ENCODE measurements around the gene PDCD4. TPM values are rescaled to one million over a fixed set of nuclear protein-coding genes. Genes with fewer than 3 reads are reported as not detected.

The PDCD4 gene
- polyA plus RNA-seq, 1 of the 3 experiments (the other 2 are of a cell fraction) = 23.3 TPM

DNA sequence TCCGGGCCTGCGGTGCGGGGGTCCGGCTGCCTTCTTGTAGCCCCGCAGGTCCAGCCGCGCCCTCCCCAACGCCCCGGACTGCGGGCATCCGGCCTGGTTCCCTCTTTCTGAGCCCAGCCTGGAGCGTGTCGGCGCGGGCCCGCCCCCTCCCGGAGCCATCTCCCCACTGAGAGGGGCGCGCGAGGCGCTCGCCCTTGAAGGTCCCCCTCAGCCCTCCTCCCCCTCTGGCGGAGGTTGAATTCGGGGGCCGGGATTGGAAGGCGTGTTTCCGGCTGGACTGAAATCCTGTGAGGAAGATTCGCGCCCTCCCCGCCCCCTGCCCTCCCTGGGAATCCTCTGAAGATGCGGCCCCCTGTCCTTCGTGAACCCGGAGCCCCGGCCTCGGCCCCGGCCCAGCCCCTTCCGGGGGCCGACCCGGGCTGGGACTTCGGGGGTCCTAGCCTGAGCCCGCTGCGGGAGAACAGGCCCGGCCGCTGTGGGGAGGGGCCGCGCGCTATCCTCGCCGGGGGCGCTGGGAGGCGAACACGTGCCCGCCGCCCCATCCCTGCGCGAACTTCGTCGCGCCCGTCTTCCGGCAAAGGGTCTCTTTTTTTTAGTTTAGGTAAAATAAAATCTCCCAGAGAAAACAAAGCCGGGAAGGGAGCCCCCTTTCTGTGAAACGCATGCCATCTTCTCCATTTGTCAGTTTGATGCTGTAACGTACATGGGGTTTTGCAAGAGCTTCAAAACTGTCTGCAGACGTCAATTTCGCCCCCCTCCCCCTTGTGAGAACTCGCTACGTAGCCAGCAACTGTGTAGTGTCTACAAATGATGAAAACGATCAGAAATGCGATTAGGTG is 636 bp downstream of the PDCD4 start (continued):
- peak; percentile 10; the same call in 1 of the 2 replicates for TF ChIP-seq TEAD4 (IDR thresholded peaks at IDR 0.05; ENCODE audit: borderline replicate concordance, insufficient read depth)
- TF ChIP-seq ELF1 (IDR thresholded peaks at IDR 0.05) = no peak
- TF ChIP-seq, protein P1, sequence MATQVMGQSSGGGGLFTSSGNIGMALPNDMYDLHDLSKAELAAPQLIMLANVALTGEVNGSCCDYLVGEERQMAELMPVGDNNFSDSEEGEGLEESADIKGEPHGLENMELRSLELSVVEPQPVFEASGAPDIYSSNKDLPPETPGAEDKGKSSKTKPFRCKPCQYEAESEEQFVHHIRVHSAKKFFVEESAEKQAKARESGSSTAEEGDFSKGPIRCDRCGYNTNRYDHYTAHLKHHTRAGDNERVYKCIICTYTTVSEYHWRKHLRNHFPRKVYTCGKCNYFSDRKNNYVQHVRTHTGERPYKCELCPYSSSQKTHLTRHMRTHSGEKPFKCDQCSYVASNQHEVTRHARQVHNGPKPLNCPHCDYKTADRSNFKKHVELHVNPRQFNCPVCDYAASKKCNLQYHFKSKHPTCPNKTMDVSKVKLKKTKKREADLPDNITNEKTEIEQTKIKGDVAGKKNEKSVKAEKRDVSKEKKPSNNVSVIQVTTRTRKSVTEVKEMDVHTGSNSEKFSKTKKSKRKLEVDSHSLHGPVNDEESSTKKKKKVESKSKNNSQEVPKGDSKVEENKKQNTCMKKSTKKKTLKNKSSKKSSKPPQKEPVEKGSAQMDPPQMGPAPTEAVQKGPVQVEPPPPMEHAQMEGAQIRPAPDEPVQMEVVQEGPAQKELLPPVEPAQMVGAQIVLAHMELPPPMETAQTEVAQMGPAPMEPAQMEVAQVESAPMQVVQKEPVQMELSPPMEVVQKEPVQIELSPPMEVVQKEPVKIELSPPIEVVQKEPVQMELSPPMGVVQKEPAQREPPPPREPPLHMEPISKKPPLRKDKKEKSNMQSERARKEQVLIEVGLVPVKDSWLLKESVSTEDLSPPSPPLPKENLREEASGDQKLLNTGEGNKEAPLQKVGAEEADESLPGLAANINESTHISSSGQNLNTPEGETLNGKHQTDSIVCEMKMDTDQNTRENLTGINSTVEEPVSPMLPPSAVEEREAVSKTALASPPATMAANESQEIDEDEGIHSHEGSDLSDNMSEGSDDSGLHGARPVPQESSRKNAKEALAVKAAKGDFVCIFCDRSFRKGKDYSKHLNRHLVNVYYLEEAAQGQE (IDR thresholded peaks at IDR 0.05; ENCODE audit: low read depth, low read length) = no peak
- TF ChIP-seq MXI1 (IDR thresholded peaks at IDR 0.05; ENCODE audit: low read depth, low read length) = peak; percentile 94

DNA sequence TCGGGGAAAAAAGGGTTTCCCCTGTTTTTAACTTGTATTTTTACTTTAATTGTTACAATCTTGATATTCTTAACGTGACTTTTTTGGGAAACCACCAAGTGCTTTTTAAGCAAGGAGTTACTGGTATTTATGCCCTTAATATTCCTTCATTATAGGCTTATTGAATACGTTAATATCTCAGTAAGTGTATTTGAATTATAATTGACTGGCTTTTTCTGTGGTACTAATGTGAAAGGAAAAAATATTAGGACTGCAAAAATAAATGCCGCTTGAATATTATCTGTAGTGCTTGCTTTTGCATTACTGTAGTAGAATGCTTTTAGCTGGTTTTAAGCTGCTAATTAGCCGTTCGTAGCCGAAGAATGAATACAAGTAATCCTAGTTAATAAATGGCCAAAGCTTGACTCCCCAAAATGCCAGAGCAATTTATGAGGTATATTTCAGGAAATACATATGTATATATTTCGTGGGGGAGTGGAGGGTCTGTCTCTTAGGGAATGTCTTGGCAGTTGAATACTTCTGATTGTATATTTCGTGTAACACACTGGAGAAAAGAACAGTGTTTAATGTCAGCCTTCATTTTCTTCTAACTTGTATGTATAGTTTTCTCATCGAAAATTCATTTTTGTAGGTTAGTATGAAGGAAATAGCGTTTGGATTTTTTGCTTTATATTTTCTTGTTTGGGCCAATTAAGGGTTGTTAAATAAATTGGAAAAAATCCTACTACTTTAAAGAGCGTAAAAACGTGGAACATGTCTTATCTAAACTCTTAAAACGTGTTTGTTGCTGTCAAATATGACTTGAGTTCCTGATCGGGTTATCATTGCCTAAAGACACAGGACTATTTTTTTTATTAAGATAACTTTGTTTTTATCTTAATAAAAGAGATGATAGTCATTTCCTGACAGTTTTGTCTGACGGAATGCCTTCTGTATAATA is 1.5 kb downstream of the PDCD4 start:
- WGBS (ENCODE audit: low lambda C conversion rate) = 5% methylated on average over 16 of the region's 16 CpGs
- CTCF ChIA-PET = interaction anchor here (0.5 to 1.4 kb wide), 11 partner anchors 14 to 263 kb away, joined by 3 to 5 read pairs (median 3); no protein-coding TSS in a partner anchor

More for the DNA sequence above, 1.5 kb downstream of the PDCD4 start:
- Histone ChIP-seq H3K4me2 (peak overlapping the region; percentile 86), H3K27me3 (ENCODE audit: insufficient read depth) (no peaks in the 10 kb centered on the region), H3K36me3 (replicated peaks in 1 of 2; ENCODE audit: control insufficient read depth in 1 of 2, insufficient read depth in 2 of 2, low read length in 1 of 2) (peaks cover 14 to 23% of the 10 kb centered on the region in 2 experiments), H3K4me1 (ENCODE audit: control insufficient read depth in 1 of 2, insufficient read depth in 2 of 2, low read depth in 1 of 2, low read length in 1 of 2) (peaks cover 0 to 27% of the 10 kb centered on the region in 2 experiments; a peak in 2 of 4 replicates), H3F3A (replicated peaks; ENCODE audit: insufficient read depth) (peaks cover 3% of the 10 kb centered on the region), H3K27ac (ENCODE audit: low read depth in 2 of 2, low read length in 1 of 2) (peak overlapping the region; percentile 88 to 97), H3K9ac (peak overlapping the region; percentile 88), H3K9me2 (no peaks in the 10 kb centered on the region), H4K20me1 (ENCODE audit: insufficient read depth) (peaks cover 13% of the 10 kb centered on the region; the same call in 1 of the 2 replicates), H3K9me3 (no peaks in the 10 kb centered on the region), H2AFZ (ENCODE audit: low read depth) (peak overlapping the region; percentile 61; the same call in 1 of the 2 replicates), H3K4me3 (ENCODE audit: low read depth in 2 of 2, low read length in 1 of 2) (peak overlapping the region; percentile 74 to 91), H3K79me2 (ENCODE audit: insufficient read depth) (peaks cover 36% of the 10 kb centered on the region)
- no peak for TF ChIP-seq TCF12 (IDR thresholded peaks at IDR 0.05)
- TF ChIP-seq, protein P1 (IDR thresholded peaks at IDR 0.05; ENCODE audit: low read depth, low read length) = no peak
- TF ChIP-seq FOXM1 (IDR thresholded peaks at IDR 0.05; ENCODE audit: low read depth) = no peak
- TF ChIP-seq ELF1 (IDR thresholded peaks at IDR 0.05) = no peak
- TF ChIP-seq SMC3 (IDR thresholded peaks at IDR 0.05; ENCODE audit: low read depth, low read length) = no peak
- TF ChIP-seq GATA2 (CRISPR knock-in tag; IDR thresholded peaks at IDR 0.05) = no peak
- TF ChIP-seq FOXJ3 (CRISPR knock-in tag; IDR thresholded peaks at IDR 0.05) = no peak
- TF ChIP-seq RXRA (IDR thresholded peaks at IDR 0.05; ENCODE audit: borderline replicate concordance, low read depth) = no peak
- no peak for TF ChIP-seq FOSL2 (IDR thresholded peaks at IDR 0.05; ENCODE audit: borderline replicate concordance, low read depth)
- no peak for TF ChIP-seq EZH2phosphoT487 (IDR thresholded peaks at IDR 0.05; ENCODE audit: borderline replicate concordance, low read depth)
- TF ChIP-seq MXI1 (IDR thresholded peaks at IDR 0.05; ENCODE audit: low read depth, low read length) = no peak
- POLR2A ChIA-PET = interaction anchor here (1.0 to 1.4 kb wide), 3 partner anchors 46 to 85 kb away, joined by 3 to 6 read pairs (median 4); partner anchors contain the start of genes BBIP1 and SHOC2
- no peak for DNase-seq

Measured in SK-N-SH (cell line).